Spinal cord (tissue), 10 donors: ENCODE measurements around the gene EDRF1. TPM values are rescaled to one million over a fixed set of nuclear protein-coding genes. Genes with fewer than 3 reads are reported as not detected.

Experiments used
- DNase-seq, 6 donors: peaks; one replicate each; pipeline versions ENCODE4 v3.0.0 to v3.0.0-alpha.2; 2013 to 2015; ENCODE audit warnings: low spot score in 6 of 6, low read depth in 4 of 6
- H3K27ac ChIP-seq: one replicate; pipeline ENCODE4 v1.5.1; 2013; ENCODE audit warnings: low read depth, low read length, control low read depth
- H3K27me3 ChIP-seq: one replicate; pipeline ENCODE4 v1.6.1; 2013; ENCODE audit warnings: low read length; ENCODE audit not compliant: control insufficient read depth, insufficient read depth
- H3K36me3 ChIP-seq: one replicate; pipeline ENCODE4 v1.6.1; 2013; ENCODE audit warnings: low read length; ENCODE audit not compliant: control insufficient read depth, insufficient read depth
- H3K4me1 ChIP-seq: one replicate; pipeline ENCODE4 v1.6.1; 2013; ENCODE audit warnings: low read length; ENCODE audit not compliant: control insufficient read depth, insufficient read depth
- H3K4me3 ChIP-seq: one replicate; pipeline ENCODE4 v1.5.1; 2013; ENCODE audit warnings: low read depth, low read length, control low read depth
- H3K9me3 ChIP-seq: one replicate; pipeline ENCODE4 v1.6.1; 2013; ENCODE audit warnings: low read length; ENCODE audit not compliant: control insufficient read depth, insufficient read depth
- WGBS: methylation state at CpG from one replicate; pipeline ENCODE4 v1.1.5; 2013; ENCODE audit warnings: missing lambda C conversion rate; ENCODE audit not compliant: insufficient coverage; 5-methylcytosine and 5-hydroxymethylcytosine counted together
- polyA plus RNA-seq, 2 donors: library from polyadenylated mRNA; unstranded; fragments of 120-200 nt; gene quantifications; one replicate each; pipeline ENCODE4 v1.2.1, GENCODE V29; 2013; ENCODE audit not compliant: insufficient read length in 2 of 2
- total RNA-seq, 2 donors: library from RNA; depleted of rRNA in 1 of 2; stranded (reverse); fragments of 120-200 nt in 1 of 2; fragments of >200 nt in 1 of 2; gene quantifications; one replicate each; pipeline versions ENCODE4 v1.2.3 to v1.2.4, GENCODE V29; 2013 to 2014
- donor health status: healthy.

EDRF1 gene
- total and polyA plus RNA-seq, 4 donors, result 30.6 to 37.6 (median 34.2) TPM

GRCh38 chr10:125782616-125783015, 63.1 kb downstream of the EDRF1 start:
- Histone ChIP-seq H3K36me3 (peaks cover 9% of the 10 kb centered on the region), H3K9me3 (no peaks in the 10 kb centered on the region), H3K27me3 (no peaks in the 10 kb centered on the region), H3K27ac (no peak overlapping the region), H3K4me3 (no peak overlapping the region), H3K4me1 (no peaks in the 10 kb centered on the region)
- 49% methylated on average over 11 of the region's 11 CpGs for WGBS
- DNase-seq, result no peak

GRCh38 chr10:125783408-125783807, 63.9 kb downstream of the EDRF1 start:
- peaks cover 10% of the 10 kb centered on the region for H3K36me3 ChIP-seq
- no peak for DNase-seq
- H3K9me3 ChIP-seq, result no peaks in the 10 kb centered on the region
- 93% methylated on average over 5 of the region's 7 CpGs for WGBS
- H3K4me3 ChIP-seq, result no peak overlapping the region
- no peaks in the 10 kb centered on the region for H3K4me1 ChIP-seq
- H3K27me3 ChIP-seq, result no peaks in the 10 kb centered on the region
- no peak overlapping the region for H3K27ac ChIP-seq

GRCh38 chr10:125783957-125784356, 64.4 kb downstream of the EDRF1 start:
- H3K4me3 ChIP-seq, result no peak overlapping the region
- H3K27me3 ChIP-seq, result no peaks in the 10 kb centered on the region
- peak in 1 of 6 donors; percentile 9 for DNase-seq
- H3K9me3 ChIP-seq, result no peaks in the 10 kb centered on the region
- H3K4me1 ChIP-seq, result no peaks in the 10 kb centered on the region
- WGBS, result 78% methylated on average over 2 of the region's 6 CpGs
- no peak overlapping the region for H3K27ac ChIP-seq
- H3K36me3 ChIP-seq, result peaks cover 16% of the 10 kb centered on the region

GRCh38 chr10:125785791-125786190, 66.3 kb downstream of the EDRF1 start:
- Histone ChIP-seq H3K36me3 (peaks cover 26% of the 10 kb centered on the region), H3K27ac (no peak overlapping the region)
- WGBS, result 95% methylated on average over 3 of the region's 9 CpGs

GRCh38 chr10:125788156-125789034, 68.9 kb downstream of the EDRF1 start:
- Histone ChIP-seq H3K4me3 (no peak overlapping the region), H3K27ac (no peak overlapping the region), H3K36me3 (peaks cover 34% of the 10 kb centered on the region), H3K27me3 (no peaks in the 10 kb centered on the region), H3K4me1 (no peaks in the 10 kb centered on the region), H3K9me3 (no peaks in the 10 kb centered on the region)
- no peak for DNase-seq
- WGBS, result 90% methylated on average over 16 of the region's 17 CpGs

More at GRCh38 chr10:125785791-125786190, 66.3 kb downstream of the EDRF1 start:
- Histone ChIP-seq H3K27me3 (no peaks in the 10 kb centered on the region), H3K4me3 (no peak overlapping the region), H3K4me1 (no peaks in the 10 kb centered on the region), H3K9me3 (no peaks in the 10 kb centered on the region)
- no peak for DNase-seq

- Histone ChIP-seq H3K9me3 (no peaks in the 10 kb centered on the region), H3K36me3 (peaks cover 60% of the 10 kb centered on the region), H3K27ac (no peak overlapping the region), H3K4me1 (no peaks in the 10 kb centered on the region), H3K27me3 (no peaks in the 10 kb centered on the region), H3K4me3 (no peak overlapping the region)
- no peak for DNase-seq
- 87% methylated on average over 12 of the region's 14 CpGs for WGBS
These were observed 73.1 kb downstream of the EDRF1 start for GRCh38 chr10:125792342-125793300.

- Histone ChIP-seq H3K9me3 (no peaks in the 10 kb centered on the region), H3K4me1 (peaks cover 12% of the 10 kb centered on the region), H3K27me3 (no peaks in the 10 kb centered on the region), H3K27ac (no peak overlapping the region), H3K36me3 (peaks cover 56% of the 10 kb centered on the region), H3K4me3 (no peak overlapping the region)
- peak in 1 of 6 donors; percentile 13 for DNase-seq
- WGBS, result 83% methylated on average over 2 of the region's 2 CpGs
These were observed 75.6 kb downstream of the EDRF1 start for GRCh38 chr10:125795128-125795527.

- no peak overlapping the region for H3K4me3 ChIP-seq
These were observed 76.2 kb downstream of the EDRF1 start for GRCh38 chr10:125795637-125796190.

GRCh38 chr10:125797424-125797823, 77.9 kb downstream of the EDRF1 start:
- Histone ChIP-seq H3K4me3 (no peak overlapping the region), H3K36me3 (peaks cover 53% of the 10 kb centered on the region)
- 100% methylated on average over 7 of the region's 8 CpGs for WGBS

More at GRCh38 chr10:125795637-125796190, 76.2 kb downstream of the EDRF1 start:
- no peaks in the 10 kb centered on the region for H3K9me3 ChIP-seq
- peaks cover 56% of the 10 kb centered on the region for H3K36me3 ChIP-seq
- no peaks in the 10 kb centered on the region for H3K27me3 ChIP-seq
- no peak overlapping the region for H3K27ac ChIP-seq
- no peak for DNase-seq
- 80% methylated on average over 8 of the region's 8 CpGs for WGBS
- peaks cover 12% of the 10 kb centered on the region for H3K4me1 ChIP-seq

More at GRCh38 chr10:125797424-125797823, 77.9 kb downstream of the EDRF1 start:
- no peak for DNase-seq
- no peaks in the 10 kb centered on the region for H3K9me3 ChIP-seq
- peaks cover 12% of the 10 kb centered on the region for H3K4me1 ChIP-seq
- H3K27ac ChIP-seq, result no peak overlapping the region
- H3K27me3 ChIP-seq, result no peaks in the 10 kb centered on the region
